ENCODE results near the gene ARHGAP21.
"Not testable (repeated sequence)": the region's sequence is repeated elsewhere in the genome, so short reads cannot be mapped to it uniquely, and the experiment has no call there.

ARHGAP21 gene

DNA sequence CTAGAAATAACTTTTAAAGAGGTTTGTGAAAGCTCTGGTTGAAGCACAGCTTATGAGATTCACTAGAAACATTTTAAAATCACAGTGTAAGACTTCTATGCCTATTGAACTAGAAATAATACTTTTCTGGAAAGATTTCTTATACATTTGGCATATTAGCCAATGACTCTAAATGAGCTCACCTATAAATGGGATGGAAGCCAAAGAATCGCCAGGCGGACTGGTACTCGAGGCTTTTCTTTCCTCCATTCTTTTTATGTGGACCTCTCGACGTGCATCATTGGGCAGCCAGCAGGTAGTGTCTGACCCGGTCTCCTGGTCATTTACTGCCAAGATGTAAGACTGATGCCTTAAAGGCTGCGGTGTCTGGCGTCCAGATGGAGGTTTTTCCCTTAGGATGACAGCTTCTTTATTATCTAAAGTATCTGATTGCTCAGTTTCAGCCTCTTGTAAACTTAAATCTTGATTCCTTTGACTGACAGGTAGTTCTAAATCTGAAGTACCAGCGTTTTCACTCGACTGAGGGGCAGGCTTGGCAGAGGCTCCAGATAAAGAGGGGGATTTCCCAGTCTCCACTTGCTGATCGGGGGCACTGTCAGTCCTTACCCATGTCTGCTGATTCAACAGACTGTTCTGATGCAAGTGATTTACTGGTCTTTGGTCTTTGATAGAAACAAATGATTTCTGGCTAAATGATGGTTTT, 104.2 kb downstream of the ARHGAP21 start:
- H3K4me3 ChIP-seq (ENCODE audit: low read length); H3K27me3 ChIP-seq (ENCODE audit: control insufficient read depth, low read length); H3K27ac ChIP-seq (ENCODE audit: low read depth, low read length); H3K9me3 ChIP-seq (ENCODE audit: control insufficient read depth, insufficient read depth, low read length); H4K20me1 ChIP-seq (ENCODE audit: control insufficient read depth, insufficient read depth, low read depth, low read length); H3K4me2 ChIP-seq (ENCODE audit: low read length); H3K9me2 ChIP-seq (replicated peaks; ENCODE audit: control insufficient read depth, low read length); H3K79me2 ChIP-seq (ENCODE audit: control insufficient read depth, low read length): not testable (repeated sequence)
- H3F3A ChIP-seq (ENCODE audit: control insufficient read depth, insufficient read depth), result peaks cover 16% of the 10 kb centered on the region
- peaks cover 49% of the 10 kb centered on the region for H3K4me1 ChIP-seq (ENCODE audit: control insufficient read depth, low read length)
- H3K36me3 ChIP-seq (ENCODE audit: control insufficient read depth, low read length), result peaks cover 10% of the 10 kb centered on the region

DNA sequence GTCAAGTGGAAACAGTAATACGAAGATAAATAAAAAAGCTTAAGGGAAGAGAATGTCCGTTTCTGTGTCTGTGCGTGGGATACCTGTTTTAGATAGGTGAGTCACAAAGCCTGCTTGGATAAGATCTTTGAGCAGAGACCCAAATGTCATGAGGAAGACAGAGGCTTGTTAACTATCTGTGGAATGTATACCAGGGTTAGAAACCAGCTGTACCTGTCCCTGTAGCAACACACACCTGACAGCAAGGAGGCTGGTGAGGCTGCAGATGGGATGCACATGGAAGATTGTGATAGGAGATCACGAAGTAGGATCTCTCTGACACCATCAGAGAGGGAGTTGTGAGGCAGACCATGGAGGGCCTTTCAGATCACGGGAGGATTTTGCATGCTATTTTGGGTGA, 105.3 kb downstream of the ARHGAP21 start:
- Histone ChIP-seq H3K4me2 (ENCODE audit: low read length) (peak overlapping the region; percentile 18), H4K20me1 (ENCODE audit: control insufficient read depth, insufficient read depth, low read depth, low read length) (peaks cover 3% of the 10 kb centered on the region; the same call in 1 of the 2 replicates), H3K27me3 (ENCODE audit: control insufficient read depth, low read length) (no peaks in the 10 kb centered on the region), H3F3A (ENCODE audit: control insufficient read depth, insufficient read depth) (peaks cover 16% of the 10 kb centered on the region), H3K27ac (ENCODE audit: low read depth, low read length) (no peak overlapping the region), H3K4me3 (ENCODE audit: low read length) (no peak overlapping the region), H3K9me2 (replicated peaks; ENCODE audit: control insufficient read depth, low read length) (no peaks in the 10 kb centered on the region), H3K4me1 (ENCODE audit: control insufficient read depth, low read length) (peaks cover 39% of the 10 kb centered on the region), H3K79me2 (ENCODE audit: control insufficient read depth, low read length) (peaks cover 4% of the 10 kb centered on the region; the same call in 1 of the 2 replicates), H3K36me3 (ENCODE audit: control insufficient read depth, low read length) (peaks cover 10% of the 10 kb centered on the region), H3K9me3 (ENCODE audit: control insufficient read depth, insufficient read depth, low read length) (no peaks in the 10 kb centered on the region)
- TF ChIP-seq EZH2phosphoT487 (IDR thresholded peaks at IDR 0.05; ENCODE audit: borderline replicate concordance, low read length), result no peak
- TF ChIP-seq, protein P1, sequence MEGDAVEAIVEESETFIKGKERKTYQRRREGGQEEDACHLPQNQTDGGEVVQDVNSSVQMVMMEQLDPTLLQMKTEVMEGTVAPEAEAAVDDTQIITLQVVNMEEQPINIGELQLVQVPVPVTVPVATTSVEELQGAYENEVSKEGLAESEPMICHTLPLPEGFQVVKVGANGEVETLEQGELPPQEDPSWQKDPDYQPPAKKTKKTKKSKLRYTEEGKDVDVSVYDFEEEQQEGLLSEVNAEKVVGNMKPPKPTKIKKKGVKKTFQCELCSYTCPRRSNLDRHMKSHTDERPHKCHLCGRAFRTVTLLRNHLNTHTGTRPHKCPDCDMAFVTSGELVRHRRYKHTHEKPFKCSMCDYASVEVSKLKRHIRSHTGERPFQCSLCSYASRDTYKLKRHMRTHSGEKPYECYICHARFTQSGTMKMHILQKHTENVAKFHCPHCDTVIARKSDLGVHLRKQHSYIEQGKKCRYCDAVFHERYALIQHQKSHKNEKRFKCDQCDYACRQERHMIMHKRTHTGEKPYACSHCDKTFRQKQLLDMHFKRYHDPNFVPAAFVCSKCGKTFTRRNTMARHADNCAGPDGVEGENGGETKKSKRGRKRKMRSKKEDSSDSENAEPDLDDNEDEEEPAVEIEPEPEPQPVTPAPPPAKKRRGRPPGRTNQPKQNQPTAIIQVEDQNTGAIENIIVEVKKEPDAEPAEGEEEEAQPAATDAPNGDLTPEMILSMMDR (IDR thresholded peaks at IDR 0.05; ENCODE audit: low read depth, low read length, poor library complexity, severe bottlenecking), result no peak

- H3K36me3 ChIP-seq (ENCODE audit: control insufficient read depth, low read length), result peaks cover 10% of the 10 kb centered on the region
- no peaks in the 10 kb centered on the region for H3K9me2 ChIP-seq (replicated peaks; ENCODE audit: control insufficient read depth, low read length)
- no peaks in the 10 kb centered on the region for H3K9me3 ChIP-seq (ENCODE audit: control insufficient read depth, insufficient read depth, low read length)
- TF ChIP-seq EZH2phosphoT487 (IDR thresholded peaks at IDR 0.05; ENCODE audit: borderline replicate concordance, low read length), result no peak
- TF ChIP-seq, protein P1 (IDR thresholded peaks at IDR 0.05; ENCODE audit: low read depth, low read length, poor library complexity, severe bottlenecking), result peak; percentile 97
- peaks cover 11% of the 10 kb centered on the region for H3F3A ChIP-seq (ENCODE audit: control insufficient read depth, insufficient read depth)
- no peak overlapping the region for H3K27ac ChIP-seq (ENCODE audit: low read depth, low read length)
- peaks cover 3% of the 10 kb centered on the region; the same call in 1 of the 2 replicates for H4K20me1 ChIP-seq (ENCODE audit: control insufficient read depth, insufficient read depth, low read depth, low read length)
- no peak overlapping the region for H3K4me3 ChIP-seq (ENCODE audit: low read length)
- H3K4me1 ChIP-seq (ENCODE audit: control insufficient read depth, low read length), result peaks cover 34% of the 10 kb centered on the region
- H3K4me2 ChIP-seq (ENCODE audit: low read length), result no peak overlapping the region
- H3K27me3 ChIP-seq (ENCODE audit: control insufficient read depth, low read length), result no peaks in the 10 kb centered on the region
- peaks cover 4% of the 10 kb centered on the region; the same call in 1 of the 2 replicates for H3K79me2 ChIP-seq (ENCODE audit: control insufficient read depth, low read length)
Measured at GRCh38 chr10:24617771-24618396, 105.8 kb downstream of the ARHGAP21 start.

GRCh38 chr10:24616536-24616935, 107.2 kb downstream of the ARHGAP21 start:
- Histone ChIP-seq H3K4me1 (ENCODE audit: control insufficient read depth, low read length) (peaks cover 22% of the 10 kb centered on the region), H3K4me2 (ENCODE audit: low read length) (no peak overlapping the region), H3K27ac (ENCODE audit: low read depth, low read length) (no peak overlapping the region), H3K9me2 (replicated peaks; ENCODE audit: control insufficient read depth, low read length) (no peaks in the 10 kb centered on the region), H3K4me3 (ENCODE audit: low read length) (no peak overlapping the region), H3F3A (ENCODE audit: control insufficient read depth, insufficient read depth) (peaks cover 2% of the 10 kb centered on the region), H3K36me3 (ENCODE audit: control insufficient read depth, low read length) (peaks cover 10% of the 10 kb centered on the region), H4K20me1 (ENCODE audit: control insufficient read depth, insufficient read depth, low read depth, low read length) (no peaks in the 10 kb centered on the region), H3K9me3 (ENCODE audit: control insufficient read depth, insufficient read depth, low read length) (no peaks in the 10 kb centered on the region), H3K79me2 (ENCODE audit: control insufficient read depth, low read length) (peaks cover 4% of the 10 kb centered on the region; the same call in 1 of the 2 replicates), H3K27me3 (ENCODE audit: control insufficient read depth, low read length) (no peaks in the 10 kb centered on the region)
- TF ChIP-seq, protein P1 (IDR thresholded peaks at IDR 0.05; ENCODE audit: low read depth, low read length, poor library complexity, severe bottlenecking), result no peak
- no peak for TF ChIP-seq EZH2phosphoT487 (IDR thresholded peaks at IDR 0.05; ENCODE audit: borderline replicate concordance, low read length)

Measured in DOHH2 (cell line).